HuH-7.5 (cell line): ENCODE results near the gene PEX7.
"Not testable (repeated sequence)": the region's sequence is repeated elsewhere in the genome, so short reads cannot be mapped to it uniquely, and the experiment has no call there.

Experiments
- DNase-seq: peaks from one replicate; pipeline ENCODE4 v3.0.0; 2011; ENCODE audit warnings: low spot score

Gene PEX7, protein sequence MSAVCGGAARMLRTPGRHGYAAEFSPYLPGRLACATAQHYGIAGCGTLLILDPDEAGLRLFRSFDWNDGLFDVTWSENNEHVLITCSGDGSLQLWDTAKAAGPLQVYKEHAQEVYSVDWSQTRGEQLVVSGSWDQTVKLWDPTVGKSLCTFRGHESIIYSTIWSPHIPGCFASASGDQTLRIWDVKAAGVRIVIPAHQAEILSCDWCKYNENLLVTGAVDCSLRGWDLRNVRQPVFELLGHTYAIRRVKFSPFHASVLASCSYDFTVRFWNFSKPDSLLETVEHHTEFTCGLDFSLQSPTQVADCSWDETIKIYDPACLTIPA

DNA sequence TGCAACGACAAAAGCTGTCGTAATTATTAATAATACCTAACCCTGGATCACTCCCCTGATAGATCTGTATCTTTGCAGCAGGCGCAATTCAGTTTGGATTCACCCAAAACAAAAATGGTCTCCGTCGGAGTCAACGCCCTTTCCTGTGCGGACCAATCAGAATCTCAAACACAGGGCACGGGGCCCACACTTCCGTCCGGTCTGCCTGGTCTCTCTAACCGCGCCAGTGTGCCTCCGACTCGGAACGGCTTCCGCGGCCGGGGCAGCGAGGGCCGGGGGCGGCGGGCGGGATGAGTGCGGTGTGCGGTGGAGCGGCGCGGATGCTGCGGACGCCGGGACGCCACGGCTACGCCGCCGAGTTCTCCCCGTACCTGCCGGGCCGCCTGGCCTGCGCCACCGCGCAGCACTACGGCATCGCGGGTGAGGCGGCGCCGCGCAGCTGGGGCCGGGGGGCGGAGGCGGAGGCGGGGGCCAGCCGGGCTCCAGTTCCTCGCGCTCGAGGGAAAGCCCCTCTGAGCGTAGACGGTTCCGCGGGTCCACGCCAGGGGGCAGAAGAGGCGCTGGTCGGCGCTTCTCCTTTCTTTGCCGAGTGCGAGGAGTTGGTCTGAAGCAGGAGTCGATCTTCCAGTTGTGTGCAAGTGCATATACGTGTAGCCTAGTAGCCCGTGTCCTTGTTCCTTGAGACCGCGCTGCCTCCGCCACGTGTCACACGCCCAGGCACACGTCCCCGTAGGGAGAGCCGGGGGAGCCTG is at the start of gene PEX7:
Gene PEX7 (plus strand): TSS at position 217 of the 752 bp plus-strand sequence. CDS start 74 bp downstream, at position 291.
- DNase-seq: peak; percentile 74

DNA sequence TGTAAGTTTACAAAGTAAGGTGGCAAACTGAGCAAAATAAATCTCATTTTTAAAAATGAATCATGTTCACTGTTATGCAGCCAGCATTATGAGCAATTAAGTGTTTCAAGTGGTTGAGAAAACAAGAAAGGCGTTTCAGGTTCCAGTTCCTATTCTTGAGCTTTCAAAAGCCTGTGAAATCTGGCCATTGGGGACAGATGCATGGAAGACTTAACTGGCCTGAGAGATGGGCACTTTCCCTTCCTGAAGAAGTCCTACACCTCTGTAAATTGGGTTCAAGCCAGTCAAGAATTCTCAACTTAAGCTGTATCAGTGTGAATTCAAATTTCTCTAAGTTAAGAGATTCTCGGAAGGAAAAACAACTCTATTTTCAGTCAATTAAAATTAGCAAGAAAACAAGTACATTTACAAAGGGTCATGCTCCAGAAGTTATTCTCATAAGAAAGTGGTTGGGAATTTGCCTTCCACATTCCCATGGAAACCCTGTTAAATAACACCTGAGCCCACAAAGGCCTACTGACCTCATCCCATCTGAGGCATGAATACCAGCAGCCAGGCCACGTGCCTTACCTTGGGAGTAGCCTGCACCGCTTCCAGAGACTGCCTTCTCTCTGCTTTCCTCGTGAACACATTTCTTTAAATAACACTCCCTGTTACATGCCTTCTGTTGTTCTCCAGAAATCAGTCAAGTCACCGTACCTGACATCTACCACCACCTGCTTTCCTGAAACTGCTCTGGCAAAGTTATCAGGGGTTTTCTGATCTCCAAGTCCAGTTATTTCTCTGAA is 49.5 kb upstream of the PEX7 start:
- no peak for DNase-seq

DNA sequence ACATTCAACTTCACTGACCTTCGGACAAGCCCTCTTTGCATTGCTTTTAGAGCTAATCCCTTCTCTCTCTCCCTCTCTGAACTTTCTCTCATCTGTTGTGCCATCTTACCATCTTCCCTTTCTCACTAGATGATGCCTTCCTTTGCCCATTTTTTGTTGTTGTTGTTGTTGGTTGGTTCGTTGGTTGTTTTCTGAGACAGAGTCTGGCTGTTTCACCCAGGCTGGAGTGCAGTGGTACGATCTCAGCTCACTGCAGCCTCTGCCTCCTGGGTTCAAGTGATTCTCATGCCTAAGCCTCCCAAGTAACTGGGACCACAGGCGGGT is 49.0 kb upstream of the PEX7 start:
- DNase-seq: no peak

DNA sequence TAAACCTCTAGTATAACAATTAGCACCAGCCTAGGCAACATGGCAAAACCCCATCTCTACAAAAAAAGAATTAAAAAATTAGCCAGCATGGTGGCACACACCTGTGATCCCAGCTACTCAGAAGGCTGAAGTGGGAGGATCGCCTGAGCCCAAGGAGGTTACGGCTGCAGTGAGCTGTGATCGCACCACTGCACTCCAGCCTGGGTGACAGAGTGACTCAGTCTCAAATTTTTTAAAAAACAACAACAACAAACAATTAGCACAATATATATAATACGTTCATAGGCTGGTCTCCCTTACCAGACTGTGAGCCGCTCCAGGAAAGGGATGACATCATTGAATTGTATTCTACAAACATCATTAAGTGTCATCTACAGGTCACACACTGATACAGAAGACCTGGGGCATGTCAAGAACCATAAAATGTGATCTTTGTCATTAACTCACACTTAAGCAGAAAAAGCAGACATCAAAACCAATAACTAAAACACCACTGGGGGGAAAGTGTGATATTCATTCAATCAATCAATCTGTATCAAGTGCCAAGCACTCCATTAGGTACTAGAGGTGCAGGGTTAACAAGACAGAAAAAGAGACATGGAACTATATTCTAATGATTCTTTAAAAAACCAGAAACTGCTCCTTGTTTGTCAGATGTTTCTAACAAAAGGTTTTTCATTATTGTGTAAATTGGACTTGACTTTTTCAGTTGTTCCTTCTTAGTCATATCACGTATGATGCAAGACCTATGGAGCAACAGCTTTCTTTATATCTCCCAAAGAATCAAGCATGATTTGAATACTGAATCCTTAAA is 48.0 kb upstream of the PEX7 start:
- DNase-seq: no peak

DNA sequence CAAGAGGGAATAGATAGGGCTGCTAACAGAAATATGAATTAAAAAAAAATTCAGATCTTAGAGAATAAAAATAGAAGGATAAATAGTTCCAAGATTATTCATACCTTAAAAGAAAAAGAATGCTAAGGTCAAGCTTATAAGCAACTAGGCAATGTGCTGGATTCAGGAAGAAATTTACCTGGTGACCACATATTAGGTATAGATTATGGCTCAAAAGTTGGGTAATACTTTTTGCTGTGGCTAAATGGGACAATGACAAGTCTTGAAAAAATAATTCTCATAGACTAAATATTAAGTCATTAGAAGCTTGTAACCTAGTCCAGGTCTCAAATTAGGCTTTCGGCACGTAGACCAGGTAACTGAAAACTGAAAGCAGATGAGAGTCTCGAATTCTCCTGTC is 47.3 kb upstream of the PEX7 start:
- no peak for DNase-seq

DNA sequence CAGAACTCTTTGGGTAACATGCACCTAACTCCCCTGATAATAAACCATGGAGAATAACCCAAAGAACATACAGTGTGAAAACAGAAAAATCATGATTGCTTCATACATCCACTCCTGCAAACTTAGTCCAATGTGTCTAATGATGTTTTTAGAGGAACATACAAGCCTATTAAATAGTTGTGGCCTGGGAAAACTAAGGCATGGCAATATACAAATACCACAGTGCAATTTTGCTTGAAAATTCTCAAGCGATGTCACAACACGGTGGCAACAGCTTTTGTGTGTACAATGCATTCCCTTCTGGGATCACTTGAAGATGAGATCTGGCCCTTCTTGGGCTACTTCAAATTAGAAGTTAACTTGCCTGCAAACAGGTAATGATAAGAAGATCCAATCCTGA is 46.8 kb upstream of the PEX7 start:
- DNase-seq: no peak

DNA sequence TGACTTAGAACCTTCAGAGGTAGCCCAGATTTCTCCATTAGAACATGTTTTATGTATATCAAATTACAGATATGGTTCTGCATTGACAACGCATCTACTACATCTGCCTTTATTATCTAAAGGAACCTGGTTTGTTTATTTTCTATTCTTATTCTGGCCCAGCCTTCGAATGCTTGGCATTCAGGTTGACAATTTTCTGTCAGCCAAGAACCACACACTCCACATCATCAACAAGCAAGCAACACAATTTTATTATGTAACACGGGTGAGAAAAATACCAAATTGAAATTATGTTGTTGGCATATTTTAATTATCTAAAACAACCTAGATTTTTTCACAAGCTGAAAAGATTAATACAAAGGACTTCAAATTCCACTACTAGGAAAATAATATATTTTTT is 44.7 kb upstream of the PEX7 start:
- DNase-seq: no peak

DNA sequence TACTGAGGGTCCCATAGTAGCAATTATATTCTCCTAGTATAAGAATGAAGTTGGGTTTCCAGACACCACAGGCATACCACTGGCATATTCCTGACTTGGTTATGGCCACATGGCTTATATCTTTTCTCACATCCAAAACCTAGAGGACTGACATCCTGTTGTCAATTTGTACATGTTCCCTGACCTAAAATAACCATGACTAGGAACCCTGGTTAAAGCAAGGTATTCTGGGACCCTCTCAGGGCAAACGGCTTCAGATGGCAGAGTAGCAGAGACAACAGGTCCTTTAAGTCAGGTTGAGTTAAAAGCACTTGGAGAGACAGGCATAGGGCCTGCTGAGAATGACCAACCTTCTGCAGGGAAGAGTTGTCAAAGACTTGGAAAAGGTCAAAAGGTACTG is 42.7 kb upstream of the PEX7 start:
- DNase-seq: no peak

DNA sequence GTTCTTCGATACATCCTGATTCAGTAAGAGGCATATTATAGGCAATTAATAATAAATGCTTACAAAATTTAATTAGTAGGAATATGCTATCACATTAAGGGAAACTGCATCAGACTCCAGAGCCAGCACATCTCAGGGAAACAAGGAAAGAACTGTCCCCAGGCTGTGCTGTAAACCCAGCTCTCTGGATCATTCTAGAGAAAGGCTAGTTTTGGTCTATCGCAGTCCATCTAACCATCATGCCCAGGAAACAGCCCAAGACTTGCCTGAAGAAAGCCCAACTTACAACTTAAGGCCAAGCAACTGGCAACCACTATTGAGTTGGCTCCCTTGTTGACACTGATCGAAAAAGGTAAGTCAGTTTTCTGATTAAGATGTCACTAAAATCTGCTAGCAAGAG is 41.4 kb upstream of the PEX7 start:
- no peak for DNase-seq

DNA sequence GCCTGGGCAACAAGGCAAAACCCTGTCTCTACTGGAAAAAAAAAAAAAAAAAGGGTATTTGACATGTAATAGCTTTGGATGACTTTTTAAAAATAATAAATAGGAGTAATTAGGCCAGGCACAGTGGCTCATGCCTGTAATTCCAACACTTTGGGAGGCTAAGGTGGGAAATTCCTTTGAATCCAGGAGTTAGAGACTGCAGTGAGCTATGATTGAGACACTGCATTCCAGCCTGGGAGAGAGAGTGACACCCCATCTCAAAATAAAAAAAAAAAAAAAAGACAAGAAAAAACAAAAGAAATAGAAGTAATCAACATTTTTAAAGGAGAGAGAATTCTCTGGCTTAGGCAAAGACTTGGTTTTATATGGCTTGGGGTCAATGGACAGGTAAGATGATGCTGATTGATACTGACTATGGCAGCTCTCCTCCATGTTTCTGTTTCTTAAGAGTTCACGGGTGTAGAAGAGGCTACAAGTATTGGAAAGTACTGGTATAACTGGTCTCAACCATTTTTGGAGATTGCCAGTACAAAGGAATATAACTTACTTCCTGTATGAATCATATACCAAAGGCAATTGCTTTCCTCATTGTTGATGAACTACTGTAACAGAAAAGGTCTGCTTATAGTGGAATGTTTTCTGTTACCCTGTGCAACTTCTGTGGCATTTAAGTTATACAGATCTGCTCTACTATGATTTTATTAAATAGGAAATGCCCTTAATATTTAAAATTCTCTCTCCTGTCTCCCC is 40.2 kb upstream of the PEX7 start:
- no peak for DNase-seq

DNA sequence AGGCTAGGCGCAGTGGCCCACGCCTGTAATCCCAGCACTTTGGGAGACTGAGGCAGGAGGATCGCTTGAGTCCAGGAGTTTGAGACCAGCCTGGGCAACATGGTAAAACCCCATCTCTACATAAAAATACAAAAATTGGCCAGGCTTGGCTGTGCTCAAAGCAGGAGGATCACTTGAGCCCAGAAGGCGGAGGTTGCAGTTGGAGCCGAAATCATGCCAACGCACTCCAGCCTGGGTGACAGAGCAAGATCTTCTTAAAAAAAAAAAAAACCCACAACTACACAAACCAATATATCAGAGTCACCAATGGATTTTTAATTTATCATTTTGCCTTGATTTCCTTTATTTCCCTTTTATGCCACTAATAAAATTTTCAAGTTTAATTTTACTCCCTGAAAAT is 39.4 kb upstream of the PEX7 start:
- no peak for DNase-seq

DNA sequence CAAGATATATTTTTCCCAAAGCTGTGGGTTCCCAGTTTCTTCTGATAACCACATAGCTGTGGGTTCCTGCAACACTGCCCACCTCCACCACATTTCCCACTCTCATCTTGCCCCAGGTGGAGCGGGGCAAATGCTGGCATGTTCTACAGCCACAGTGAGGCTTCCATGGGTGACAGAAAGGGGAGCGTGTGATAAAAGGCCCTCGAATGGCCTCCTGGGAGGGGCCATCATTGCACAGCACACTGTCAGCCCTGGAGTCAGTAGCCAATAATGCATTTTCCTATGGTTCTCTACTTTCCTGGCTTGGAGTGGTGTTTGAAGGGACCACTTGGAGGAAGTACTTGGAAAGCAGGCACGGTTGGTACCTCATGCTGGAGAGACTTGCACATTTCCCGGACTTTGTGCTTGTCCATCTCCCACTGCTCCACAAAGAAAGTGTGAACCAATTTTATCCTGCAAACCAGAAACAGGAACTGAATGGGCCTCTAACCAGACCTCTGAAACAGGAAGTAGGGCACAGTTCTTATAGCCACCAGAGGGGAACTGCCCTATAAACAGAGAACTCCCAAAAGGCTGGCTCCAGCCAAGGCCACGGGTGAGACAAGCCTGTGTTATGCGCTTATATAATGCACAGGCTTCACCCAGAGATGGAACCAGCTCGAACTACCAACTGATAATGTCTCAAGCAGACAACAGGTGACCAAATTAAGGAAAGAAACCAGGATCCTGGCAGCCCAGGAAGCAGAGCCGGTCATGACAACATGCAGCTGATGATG is 38.7 kb upstream of the PEX7 start:
- no peak for DNase-seq

DNA sequence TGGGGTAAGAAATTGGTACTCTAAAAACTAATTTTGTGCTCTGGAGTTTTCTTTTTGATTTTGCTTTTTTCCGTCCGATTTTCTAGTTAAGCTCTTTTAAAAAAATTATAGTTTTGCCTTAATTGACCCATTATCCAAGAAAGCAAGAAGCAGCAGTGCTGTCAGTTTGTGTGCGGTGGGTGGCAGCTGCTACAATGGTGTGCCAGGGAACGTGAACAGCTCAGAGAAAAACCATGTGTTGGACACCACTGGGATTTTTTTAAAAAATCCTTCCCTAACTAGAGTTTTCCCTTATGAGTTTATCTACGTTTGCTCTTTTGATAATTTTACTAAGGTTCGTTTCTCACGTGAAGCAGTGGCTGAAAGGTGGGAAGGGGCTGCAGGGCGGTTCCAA is 38.1 kb upstream of the PEX7 start:
- no peak for DNase-seq

DNA sequence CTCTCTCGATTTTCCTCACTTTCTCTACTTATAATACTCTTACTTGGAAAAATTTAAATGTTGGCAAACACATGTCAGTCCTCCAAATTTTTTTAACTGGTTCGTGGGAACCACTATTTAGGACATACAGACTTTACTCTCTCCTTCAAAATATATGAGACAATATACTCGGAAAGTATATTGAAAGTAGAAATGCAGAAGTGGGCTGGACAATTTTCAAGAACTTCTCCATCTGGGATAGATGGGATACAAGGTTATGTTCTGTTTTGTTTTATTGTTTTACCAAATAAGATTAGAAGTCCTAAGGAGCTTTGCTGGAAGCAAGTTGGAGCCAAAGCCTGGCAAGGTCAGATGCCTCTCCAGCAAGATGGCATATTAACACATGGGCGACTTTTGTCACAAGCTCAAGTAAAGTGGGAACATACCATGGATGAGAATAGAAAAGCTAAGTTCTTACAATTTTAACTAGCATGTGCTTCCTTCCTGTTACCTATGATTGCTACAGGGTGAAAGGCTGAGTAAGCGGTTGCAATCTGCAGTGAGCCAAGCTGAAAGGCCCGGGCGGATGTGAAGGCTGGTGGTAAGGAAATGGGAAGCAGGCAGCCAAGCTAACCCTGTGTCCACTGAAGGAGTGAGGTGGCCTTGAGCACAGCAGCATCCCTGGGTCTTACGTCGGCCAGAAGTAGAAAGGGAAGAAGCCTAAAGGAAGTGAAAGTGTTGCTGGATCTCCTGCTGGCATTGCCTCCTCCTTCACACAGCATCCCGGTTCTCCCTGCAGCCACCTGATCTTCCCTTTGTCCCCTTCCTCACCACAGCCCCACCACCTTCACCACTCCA is 37.3 kb upstream of the PEX7 start:
- DNase-seq: no peak

DNA sequence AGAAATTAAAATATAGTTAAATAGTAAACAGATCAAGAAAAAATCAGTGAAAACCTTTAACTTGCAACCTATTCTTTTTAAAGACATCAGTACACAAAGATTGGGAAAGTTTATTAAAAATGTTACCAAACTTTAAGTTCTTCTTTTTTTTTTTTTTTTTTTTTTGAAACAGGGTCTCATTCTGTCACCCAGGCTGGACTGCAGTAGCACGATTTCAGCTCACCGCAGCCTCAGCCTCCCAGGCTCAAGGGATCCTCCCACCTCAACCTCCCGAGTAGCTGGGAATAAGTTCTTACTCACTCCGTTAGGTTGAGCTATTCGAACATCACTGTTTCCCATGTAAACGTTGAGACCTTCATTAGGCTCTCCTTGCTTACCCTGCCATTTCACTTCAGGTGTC is 35.7 kb upstream of the PEX7 start:
- no peak for DNase-seq

DNA sequence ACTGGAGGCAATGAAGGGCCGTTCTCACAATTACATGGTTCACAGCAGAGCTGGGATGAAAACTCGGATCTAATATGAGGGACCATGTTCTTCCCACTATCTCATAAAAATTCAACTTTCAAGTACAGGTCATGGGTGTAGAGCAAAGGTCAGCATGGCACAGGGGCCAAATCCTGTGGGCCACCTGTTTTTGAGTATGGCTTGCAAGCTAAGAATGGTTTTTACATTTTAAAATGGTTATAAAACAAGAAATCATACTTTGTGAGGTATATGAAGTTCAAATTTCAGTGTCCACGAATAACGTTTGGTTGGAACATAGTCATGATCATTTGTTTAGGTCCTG is 34.7 kb upstream of the PEX7 start:
- DNase-seq: no peak

DNA sequence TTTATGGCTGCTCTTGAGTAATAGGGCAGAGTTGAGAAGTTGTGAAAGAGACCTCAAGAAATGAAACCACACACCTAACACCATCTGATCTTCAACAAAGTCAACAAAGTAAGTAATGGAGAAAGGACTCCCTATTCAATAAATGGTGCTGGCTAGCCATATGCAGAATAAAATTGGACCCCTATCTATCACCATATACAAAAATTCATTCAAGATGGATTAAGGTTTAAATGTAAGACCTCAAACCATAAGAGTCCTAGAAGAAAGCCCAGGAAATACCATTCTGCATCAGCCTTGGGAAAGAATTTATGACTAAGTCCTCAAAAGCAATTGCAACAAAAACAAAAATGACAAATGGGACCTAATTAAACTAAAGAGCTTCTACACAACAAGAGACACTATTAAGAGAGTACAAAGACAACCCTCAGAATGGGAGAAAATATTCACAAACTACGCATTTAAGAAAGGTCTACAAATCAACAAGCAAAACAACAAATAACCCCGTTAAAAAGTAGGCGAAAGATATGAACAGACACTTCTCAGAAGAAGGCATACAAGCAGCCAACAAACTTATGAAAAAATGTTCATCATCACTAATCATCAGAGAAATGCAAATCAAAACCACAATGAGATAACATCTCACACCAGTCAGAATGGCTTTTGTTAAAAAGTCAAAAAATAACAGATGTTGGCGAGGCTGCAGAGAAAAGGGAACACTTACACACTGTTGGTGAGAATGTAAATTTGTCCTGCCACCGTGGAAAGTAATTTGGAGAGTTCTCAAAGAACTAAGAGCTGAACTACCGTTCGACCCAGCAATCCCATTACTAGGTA is 34.1 kb upstream of the PEX7 start:
- DNase-seq: no peak

DNA sequence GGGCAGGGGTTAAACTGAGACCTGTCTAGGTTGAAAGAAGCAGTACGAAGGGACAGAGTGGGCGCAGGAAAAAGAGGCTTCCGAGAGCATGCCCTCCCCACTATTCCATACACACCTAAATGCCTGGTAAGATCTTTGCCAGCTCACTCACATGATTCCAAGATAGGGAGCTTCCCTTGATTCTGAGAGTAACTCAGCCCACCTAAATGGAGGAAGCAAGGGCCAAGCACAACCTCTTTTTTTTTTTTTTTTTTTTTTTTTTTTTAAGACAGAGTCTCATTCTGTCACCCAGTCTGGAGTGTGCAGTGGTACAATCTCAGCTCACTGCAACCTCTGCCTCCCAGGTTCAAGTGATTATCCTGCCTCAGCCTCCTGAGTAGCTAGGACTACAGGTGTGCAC is 33.0 kb upstream of the PEX7 start:
- not testable (repeated sequence) for DNase-seq
